DOHH2 (cell line): ENCODE measurements around the gene SNAP29.

Experiments used
- H3F3A ChIP-seq: fragments of 200-600 bp; sonication (generic), shearing (Covaris generic); 2 replicates; pipeline ENCODE4 v1.6.0; 2016; ENCODE audit warnings: antibody characterized with exemption, mild to moderate bottlenecking; ENCODE audit not compliant: control insufficient read depth, insufficient read depth
- H3K27ac ChIP-seq: fragments of 200-600 bp; sonication (generic); 2 replicates; pipeline ENCODE4 v1.5.1; 2014; ENCODE audit warnings: low read depth, mild to moderate bottlenecking, low read length, moderate library complexity
- H3K27me3 ChIP-seq: fragments of 200-600 bp; sonication (generic); 2 replicates; pipeline ENCODE4 v1.6.1; 2014; ENCODE audit warnings: mild to moderate bottlenecking, low read length, mixed read lengths; ENCODE audit not compliant: control insufficient read depth
- H3K36me3 ChIP-seq: fragments of 200-600 bp; sonication (generic); 2 replicates; pipeline ENCODE4 v1.6.1; 2014; ENCODE audit warnings: mild to moderate bottlenecking, low read length, moderate library complexity, mixed read lengths; ENCODE audit not compliant: control insufficient read depth
- H3K4me1 ChIP-seq: fragments of 200-600 bp; sonication (generic); 2 replicates; pipeline ENCODE4 v1.6.1; 2014; ENCODE audit warnings: mild to moderate bottlenecking, low read length, mixed read lengths; ENCODE audit not compliant: control insufficient read depth
- H3K4me2 ChIP-seq: fragments of 200-600 bp; sonication (generic); 2 replicates; pipeline ENCODE4 v1.6.0; 2014; ENCODE audit warnings: mild to moderate bottlenecking, low read length, moderate library complexity
- H3K4me3 ChIP-seq: fragments of 200-600 bp; sonication (generic); 2 replicates; pipeline ENCODE4 v1.5.1; 2014; ENCODE audit warnings: mild to moderate bottlenecking, low read length, mixed read lengths
- H3K79me2 ChIP-seq: fragments of 200-600 bp; sonication (generic); 2 replicates; pipeline ENCODE4 v1.6.1; 2014; ENCODE audit warnings: mild to moderate bottlenecking, low read length, mixed read lengths; ENCODE audit not compliant: control insufficient read depth
- H3K9me2 ChIP-seq: fragments of 200-600 bp; sonication (generic); replicated peaks from 2 replicates; pipeline ENCODE4 v1.6.1; 2014; ENCODE audit warnings: mild to moderate bottlenecking, low read length, mixed read lengths; ENCODE audit not compliant: control insufficient read depth
- H3K9me3 ChIP-seq: fragments of 200-600 bp; sonication (generic); 2 replicates; pipeline ENCODE4 v1.6.1; 2014; ENCODE audit warnings: antibody characterized with exemption, low read length, mixed read lengths; ENCODE audit not compliant: control insufficient read depth, insufficient read depth
- H4K20me1 ChIP-seq: fragments of 200-600 bp; sonication (generic); 2 replicates; pipeline ENCODE4 v1.6.0; 2014; ENCODE audit warnings: low read depth, mild to moderate bottlenecking, antibody characterized with exemption, low read length, moderate library complexity; ENCODE audit not compliant: control insufficient read depth, insufficient read depth
- EZH2phosphoT487 ChIP-seq: fragments of 200-600 bp; sonication (generic); IDR thresholded peaks from 2 replicates; pipeline ENCODE4 v1.6.1; 2017; ENCODE audit warnings: borderline replicate concordance, mild to moderate bottlenecking, antibody characterized with exemption, low read length, moderate library complexity, mixed read lengths
- TF ChIP-seq, protein P1 (sequence below): fragments of 200-600 bp; sonication (generic); IDR thresholded peaks from one replicate; pipeline ENCODE4 v1.5.1; 2014; ENCODE audit warnings: antibody characterized with exemption, mild to moderate bottlenecking, low read depth, low read length; ENCODE audit not compliant: poor library complexity, severe bottlenecking

The SNAP29 gene

DNA sequence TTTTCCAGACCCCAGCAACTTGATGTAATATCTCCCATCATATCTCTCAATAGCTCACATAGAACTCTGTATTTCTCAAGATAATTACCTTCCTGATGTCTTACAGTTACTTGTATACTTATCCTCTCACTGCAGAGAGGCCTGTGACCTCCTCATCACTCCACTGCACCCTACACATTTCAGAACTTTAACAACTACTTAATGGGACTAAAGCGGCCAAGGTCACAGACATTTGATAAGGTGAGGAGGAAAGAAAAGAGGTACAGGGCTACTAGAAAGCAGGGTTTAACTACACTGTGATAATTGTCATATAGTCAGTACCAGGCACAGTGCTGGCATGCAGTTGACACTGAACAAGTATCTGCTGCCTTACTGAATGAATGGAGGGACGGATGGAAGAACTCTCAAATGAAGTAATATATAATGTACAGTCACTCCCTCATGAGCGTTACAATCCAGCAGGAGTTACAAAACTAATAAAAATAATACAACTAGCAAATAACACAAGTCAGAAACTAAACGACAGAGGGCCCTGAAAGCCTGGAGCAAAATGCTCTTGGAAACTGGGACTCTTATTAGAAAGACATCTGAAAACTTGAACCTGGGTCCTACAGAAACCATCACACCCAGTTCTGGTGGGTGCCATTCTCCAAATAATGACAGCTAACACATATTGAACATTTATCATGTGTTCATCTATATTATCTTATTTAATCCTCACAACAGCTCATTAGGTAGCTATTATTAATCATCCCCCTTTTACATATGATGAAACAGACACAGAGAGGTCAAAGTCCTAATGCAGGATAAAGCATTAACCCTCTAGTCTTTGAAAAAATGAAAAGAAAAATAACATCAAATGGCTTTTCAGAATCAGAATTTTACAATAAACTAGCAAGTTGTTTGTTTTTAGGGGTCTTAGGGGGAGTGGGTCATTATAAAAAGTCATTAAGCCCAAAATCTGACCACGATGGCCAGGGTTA lies 14.5 kb upstream of the SNAP29 start:
- H3K27ac ChIP-seq, result no peak overlapping the region
- H3K9me2 ChIP-seq, result no peaks in the 10 kb centered on the region
- H3K4me2 ChIP-seq, result no peak overlapping the region
- H3K4me3 ChIP-seq, result no peak overlapping the region
- TF ChIP-seq, protein P1, sequence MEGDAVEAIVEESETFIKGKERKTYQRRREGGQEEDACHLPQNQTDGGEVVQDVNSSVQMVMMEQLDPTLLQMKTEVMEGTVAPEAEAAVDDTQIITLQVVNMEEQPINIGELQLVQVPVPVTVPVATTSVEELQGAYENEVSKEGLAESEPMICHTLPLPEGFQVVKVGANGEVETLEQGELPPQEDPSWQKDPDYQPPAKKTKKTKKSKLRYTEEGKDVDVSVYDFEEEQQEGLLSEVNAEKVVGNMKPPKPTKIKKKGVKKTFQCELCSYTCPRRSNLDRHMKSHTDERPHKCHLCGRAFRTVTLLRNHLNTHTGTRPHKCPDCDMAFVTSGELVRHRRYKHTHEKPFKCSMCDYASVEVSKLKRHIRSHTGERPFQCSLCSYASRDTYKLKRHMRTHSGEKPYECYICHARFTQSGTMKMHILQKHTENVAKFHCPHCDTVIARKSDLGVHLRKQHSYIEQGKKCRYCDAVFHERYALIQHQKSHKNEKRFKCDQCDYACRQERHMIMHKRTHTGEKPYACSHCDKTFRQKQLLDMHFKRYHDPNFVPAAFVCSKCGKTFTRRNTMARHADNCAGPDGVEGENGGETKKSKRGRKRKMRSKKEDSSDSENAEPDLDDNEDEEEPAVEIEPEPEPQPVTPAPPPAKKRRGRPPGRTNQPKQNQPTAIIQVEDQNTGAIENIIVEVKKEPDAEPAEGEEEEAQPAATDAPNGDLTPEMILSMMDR, result no peak
- no peak for TF ChIP-seq EZH2phosphoT487
- no peaks in the 10 kb centered on the region for H3K4me1 ChIP-seq
- peaks cover 8% of the 10 kb centered on the region for H4K20me1 ChIP-seq
- no peaks in the 10 kb centered on the region for H3K27me3 ChIP-seq
- H3K9me3 ChIP-seq, result no peaks in the 10 kb centered on the region
- H3F3A ChIP-seq, result no peaks in the 10 kb centered on the region
- no peaks in the 10 kb centered on the region for H3K36me3 ChIP-seq
- H3K79me2 ChIP-seq, result peaks cover 92% of the 10 kb centered on the region

DNA sequence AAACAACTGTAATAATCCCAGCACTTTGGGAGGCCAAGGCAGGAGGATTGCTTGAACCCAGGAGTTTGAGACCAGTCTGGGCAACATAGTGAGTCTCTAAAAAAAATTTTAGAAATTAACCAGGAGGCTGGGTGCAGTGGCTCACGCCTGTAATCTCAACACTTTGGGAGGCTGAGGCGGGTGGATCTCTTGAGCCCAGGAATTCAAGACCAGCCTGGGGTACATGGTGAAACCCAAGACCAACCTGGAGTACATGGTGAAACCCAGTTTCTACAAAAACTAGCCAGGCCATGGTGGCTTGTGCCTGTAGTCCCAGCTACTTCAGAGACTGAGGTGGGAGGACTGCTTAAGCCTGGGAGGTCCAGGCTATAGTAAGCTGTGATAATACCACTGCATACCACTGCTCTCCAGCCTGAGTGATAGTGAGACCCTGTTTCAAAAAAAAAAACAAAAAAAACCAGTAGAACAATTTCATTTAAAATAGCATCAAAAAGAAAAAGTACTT lies 11.4 kb upstream of the SNAP29 start:
- H4K20me1 ChIP-seq, result peaks cover 13% of the 10 kb centered on the region

DNA sequence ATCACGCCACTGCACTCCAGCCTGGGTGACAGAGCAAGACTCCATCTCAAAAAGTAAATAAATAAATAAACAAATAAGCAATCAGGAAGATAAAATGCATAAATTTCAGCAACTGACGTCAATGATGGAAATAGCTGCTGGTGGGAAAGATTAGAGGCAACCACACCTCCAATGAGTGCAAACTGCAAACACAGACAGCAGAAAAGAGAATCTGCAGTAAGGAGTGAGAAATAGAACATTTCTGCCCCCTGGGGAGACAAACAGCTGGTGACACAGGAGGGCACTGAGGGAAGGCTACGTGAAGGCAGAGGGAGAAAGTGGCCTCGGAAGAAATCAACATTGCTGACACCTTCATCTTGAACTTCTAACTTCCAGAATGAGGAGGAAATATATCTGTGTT lies 6.7 kb upstream of the SNAP29 start:
- H3K36me3 ChIP-seq, result no peaks in the 10 kb centered on the region
- H3K79me2 ChIP-seq, result peaks cover 97% of the 10 kb centered on the region
- no peaks in the 10 kb centered on the region for H3K9me3 ChIP-seq
- no peak overlapping the region for H3K4me2 ChIP-seq
- H3K27me3 ChIP-seq, result no peaks in the 10 kb centered on the region
- H3K4me1 ChIP-seq, result peaks cover 23% of the 10 kb centered on the region
- H3K4me3 ChIP-seq, result no peak overlapping the region
- H3F3A ChIP-seq, result 0 out of 2 replicates have a peak, but pooled peaks cover 2% of the 10 kb centered on the region
- TF ChIP-seq, protein P1, result no peak
- no peak for TF ChIP-seq EZH2phosphoT487
- no peak overlapping the region for H3K27ac ChIP-seq
- H4K20me1 ChIP-seq, result peaks cover 20% of the 10 kb centered on the region
- no peaks in the 10 kb centered on the region for H3K9me2 ChIP-seq

More for the DNA sequence above, 11.4 kb upstream of the SNAP29 start:
- Histone ChIP-seq H3K27me3 (no peaks in the 10 kb centered on the region), H3K4me2 (no peak overlapping the region), H3K79me2 (peaks cover 91% of the 10 kb centered on the region), H3K27ac (no peak overlapping the region), H3K36me3 (no peaks in the 10 kb centered on the region), H3K4me1 (peaks cover 5% of the 10 kb centered on the region), H3F3A (0 out of 2 replicates have a peak, but pooled peaks cover 2% of the 10 kb centered on the region), H3K4me3 (no peak overlapping the region), H3K9me3 (no peaks in the 10 kb centered on the region), H3K9me2 (no peaks in the 10 kb centered on the region)
- TF ChIP-seq EZH2phosphoT487, result no peak
- TF ChIP-seq, protein P1, result no peak
